ENCODE results near the gene HSPH1. TPM values are rescaled to one million over a fixed set of nuclear protein-coding genes. Genes with fewer than 3 reads are reported as not detected.

Gene HSPH1
- total RNA-seq, 1 experiment from 2014 or later: 116 TPM

DNA sequence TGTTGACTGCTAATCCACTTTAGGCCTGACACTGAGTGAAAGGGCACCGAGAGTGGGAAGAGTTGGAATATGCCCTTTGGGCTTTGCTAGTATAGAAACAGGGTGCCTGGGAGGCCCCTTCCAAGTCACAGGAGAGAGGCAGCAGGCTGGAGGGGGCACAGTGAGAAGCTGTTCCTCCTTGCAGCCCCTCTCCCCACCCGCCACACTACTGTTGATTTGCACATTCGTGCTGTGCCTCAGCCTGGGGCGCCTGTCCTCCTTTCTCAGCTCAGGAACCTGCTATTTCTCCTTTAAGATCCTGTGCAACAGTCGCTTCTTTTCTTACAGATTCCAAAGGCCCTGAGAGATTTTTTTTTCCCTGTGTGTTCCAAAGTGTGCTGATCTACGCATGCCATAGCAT lies 35.3 kb upstream of the HSPH1 start:
- DNase-seq (ENCODE audit: low read depth, low spot score): no peak
- Histone ChIP-seq H3K36me3 (ENCODE audit: control insufficient read depth in 1 of 2, insufficient read depth in 2 of 2, low read length in 2 of 2) (no peaks in the 10 kb centered on the region), H2AFZ (ENCODE audit: low read depth, low read length, poor library complexity, severe bottlenecking) (no peak overlapping the region), H3K9ac (ENCODE audit: low read length) (no peak overlapping the region), H3K4me3 (replicated peaks in 1 of 2; ENCODE audit: low read depth in 1 of 2, low read length in 2 of 2) (no peak overlapping the region), H3K4me1 (ENCODE audit: control insufficient read depth in 1 of 2, insufficient read depth in 2 of 2, low read length in 2 of 2) (peaks cover 10 to 18% of the 10 kb centered on the region in 2 experiments), H3K9me2 (ENCODE audit: insufficient read depth) (no peaks in the 10 kb centered on the region), H3K4me2 (ENCODE audit: low read length) (no peak overlapping the region), H3K27me3 (ENCODE audit: insufficient read depth, low read length) (no peaks in the 10 kb centered on the region), H3K27ac (ENCODE audit: low read depth, low read length) (no peak overlapping the region), H3K79me2 (ENCODE audit: insufficient read depth, low read length) (no peaks in the 10 kb centered on the region), H4K20me1 (ENCODE audit: insufficient read depth) (no peaks in the 10 kb centered on the region; the same call in 1 of the 2 replicates), H3K9me3 (ENCODE audit: control insufficient read depth in 1 of 2, insufficient read depth in 1 of 2, low read depth in 1 of 2, low read length in 2 of 2) (no peaks in the 10 kb centered on the region)
- intact Hi-C loops (cut with micrococcal nuclease): no loop called here
- ChIA-PET CTCF (no interaction called here), RAD21 (ENCODE audit: low non-redundant PET in 1 of 2, low total read pairs in 2 of 2, uncharacterized antibody in 2 of 2, unreplicated experiment in 2 of 2) (no interaction called here), POLR2A (no interaction called here)
- no TSS peak for BruUV-seq (replicated peaks)
- TF ChIP-seq JUND (IDR thresholded peaks at IDR 0.05) (no peak), EGR1 (IDR thresholded peaks at IDR 0.05; ENCODE audit: low read depth) (no peak), SP1 (IDR thresholded peaks at IDR 0.05; ENCODE audit: low read depth) (no peak), ELF1 (IDR thresholded peaks at IDR 0.05; ENCODE audit: borderline replicate concordance, low read depth) (no peak), SIN3A (IDR thresholded peaks at IDR 0.05; ENCODE audit: low read depth) (no peak), ZNF274 (IDR thresholded peaks at IDR 0.05; ENCODE audit: low read depth, low read length) (no peak), ZFX (IDR thresholded peaks at IDR 0.05) (no peak), SRF (IDR thresholded peaks at IDR 0.05; ENCODE audit: low read depth) (no peak), CTCF (IDR thresholded peaks at IDR 0.05 in 2 of 3, conservative IDR thresholded peaks at IDR 0.05 in 1 of 3; ENCODE audit: borderline replicate concordance in 1 of 3, insufficient read depth in 1 of 3, low read depth in 2 of 3, low read length in 2 of 3) (no peak), CBX3 (IDR thresholded peaks at IDR 0.05; ENCODE audit: low read depth) (no peak), CEBPB (IDR thresholded peaks at IDR 0.05; ENCODE audit: low read depth) (no peak), TCF7L2 (IDR thresholded peaks at IDR 0.05; ENCODE audit: borderline replicate concordance, extremely low read depth, insufficient read depth, insufficient read length) (no peak), POLR2AphosphoS5 (IDR thresholded peaks at IDR 0.05; ENCODE audit: low read depth, low read length) (no peak), EZH2phosphoT487 (IDR thresholded peaks at IDR 0.05; ENCODE audit: borderline replicate concordance) (no peak), YY1 (IDR thresholded peaks at IDR 0.05; ENCODE audit: extremely low read depth, insufficient replicate concordance, low read depth, low read length) (no peak), MAX (IDR thresholded peaks at IDR 0.05) (no peak), EZH2 (IDR thresholded peaks at IDR 0.05) (no peak)
- TF ChIP-seq, protein P1, sequence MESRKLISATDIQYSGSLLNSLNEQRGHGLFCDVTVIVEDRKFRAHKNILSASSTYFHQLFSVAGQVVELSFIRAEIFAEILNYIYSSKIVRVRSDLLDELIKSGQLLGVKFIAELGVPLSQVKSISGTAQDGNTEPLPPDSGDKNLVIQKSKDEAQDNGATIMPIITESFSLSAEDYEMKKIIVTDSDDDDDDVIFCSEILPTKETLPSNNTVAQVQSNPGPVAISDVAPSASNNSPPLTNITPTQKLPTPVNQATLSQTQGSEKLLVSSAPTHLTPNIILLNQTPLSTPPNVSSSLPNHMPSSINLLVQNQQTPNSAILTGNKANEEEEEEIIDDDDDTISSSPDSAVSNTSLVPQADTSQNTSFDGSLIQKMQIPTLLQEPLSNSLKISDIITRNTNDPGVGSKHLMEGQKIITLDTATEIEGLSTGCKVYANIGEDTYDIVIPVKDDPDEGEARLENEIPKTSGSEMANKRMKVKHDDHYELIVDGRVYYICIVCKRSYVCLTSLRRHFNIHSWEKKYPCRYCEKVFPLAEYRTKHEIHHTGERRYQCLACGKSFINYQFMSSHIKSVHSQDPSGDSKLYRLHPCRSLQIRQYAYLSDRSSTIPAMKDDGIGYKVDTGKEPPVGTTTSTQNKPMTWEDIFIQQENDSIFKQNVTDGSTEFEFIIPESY (IDR thresholded peaks at IDR 0.05; ENCODE audit: extremely low read depth, insufficient replicate concordance, low read length): no peak
- TF ChIP-seq, protein P2, sequence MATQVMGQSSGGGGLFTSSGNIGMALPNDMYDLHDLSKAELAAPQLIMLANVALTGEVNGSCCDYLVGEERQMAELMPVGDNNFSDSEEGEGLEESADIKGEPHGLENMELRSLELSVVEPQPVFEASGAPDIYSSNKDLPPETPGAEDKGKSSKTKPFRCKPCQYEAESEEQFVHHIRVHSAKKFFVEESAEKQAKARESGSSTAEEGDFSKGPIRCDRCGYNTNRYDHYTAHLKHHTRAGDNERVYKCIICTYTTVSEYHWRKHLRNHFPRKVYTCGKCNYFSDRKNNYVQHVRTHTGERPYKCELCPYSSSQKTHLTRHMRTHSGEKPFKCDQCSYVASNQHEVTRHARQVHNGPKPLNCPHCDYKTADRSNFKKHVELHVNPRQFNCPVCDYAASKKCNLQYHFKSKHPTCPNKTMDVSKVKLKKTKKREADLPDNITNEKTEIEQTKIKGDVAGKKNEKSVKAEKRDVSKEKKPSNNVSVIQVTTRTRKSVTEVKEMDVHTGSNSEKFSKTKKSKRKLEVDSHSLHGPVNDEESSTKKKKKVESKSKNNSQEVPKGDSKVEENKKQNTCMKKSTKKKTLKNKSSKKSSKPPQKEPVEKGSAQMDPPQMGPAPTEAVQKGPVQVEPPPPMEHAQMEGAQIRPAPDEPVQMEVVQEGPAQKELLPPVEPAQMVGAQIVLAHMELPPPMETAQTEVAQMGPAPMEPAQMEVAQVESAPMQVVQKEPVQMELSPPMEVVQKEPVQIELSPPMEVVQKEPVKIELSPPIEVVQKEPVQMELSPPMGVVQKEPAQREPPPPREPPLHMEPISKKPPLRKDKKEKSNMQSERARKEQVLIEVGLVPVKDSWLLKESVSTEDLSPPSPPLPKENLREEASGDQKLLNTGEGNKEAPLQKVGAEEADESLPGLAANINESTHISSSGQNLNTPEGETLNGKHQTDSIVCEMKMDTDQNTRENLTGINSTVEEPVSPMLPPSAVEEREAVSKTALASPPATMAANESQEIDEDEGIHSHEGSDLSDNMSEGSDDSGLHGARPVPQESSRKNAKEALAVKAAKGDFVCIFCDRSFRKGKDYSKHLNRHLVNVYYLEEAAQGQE (IDR thresholded peaks at IDR 0.05; ENCODE audit: low read depth): no peak
- TF ChIP-seq, protein P3, sequence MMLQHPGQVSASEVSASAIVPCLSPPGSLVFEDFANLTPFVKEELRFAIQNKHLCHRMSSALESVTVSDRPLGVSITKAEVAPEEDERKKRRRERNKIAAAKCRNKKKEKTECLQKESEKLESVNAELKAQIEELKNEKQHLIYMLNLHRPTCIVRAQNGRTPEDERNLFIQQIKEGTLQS (IDR thresholded peaks at IDR 0.05): no peak
- ATAC-seq: no peak
